GM19455 (cell line): Measurements from ENCODE around the gene AGPAT3.

Experiments
- ATAC-seq: cut with Tn5 transposase; IDR thresholded peaks from one replicate; pipeline ENCODE4 v1.9.1; 2021; ENCODE audit not compliant: unreplicated experiment

Gene AGPAT3

DNA sequence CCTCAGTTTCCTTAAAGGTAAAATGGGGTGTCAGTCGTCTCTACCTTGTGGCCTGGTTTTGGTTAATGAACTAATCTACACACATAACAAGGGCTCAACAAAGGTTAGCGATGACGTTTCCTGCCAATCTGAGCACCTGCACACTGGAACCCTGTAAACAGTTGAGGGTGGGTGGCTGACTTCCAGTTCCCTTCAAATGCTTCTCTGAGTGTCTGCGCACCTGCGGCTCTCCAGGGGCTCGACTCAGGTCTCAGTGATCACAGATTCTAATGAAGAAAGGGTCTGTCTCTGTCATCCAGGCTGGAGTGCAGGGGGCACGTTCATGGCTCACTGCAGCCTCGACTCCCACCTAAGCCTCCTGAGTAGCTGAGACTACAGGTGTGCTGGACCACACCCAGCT lies 3.3 kb upstream of the AGPAT3 start:
- no peak for ATAC-seq

DNA sequence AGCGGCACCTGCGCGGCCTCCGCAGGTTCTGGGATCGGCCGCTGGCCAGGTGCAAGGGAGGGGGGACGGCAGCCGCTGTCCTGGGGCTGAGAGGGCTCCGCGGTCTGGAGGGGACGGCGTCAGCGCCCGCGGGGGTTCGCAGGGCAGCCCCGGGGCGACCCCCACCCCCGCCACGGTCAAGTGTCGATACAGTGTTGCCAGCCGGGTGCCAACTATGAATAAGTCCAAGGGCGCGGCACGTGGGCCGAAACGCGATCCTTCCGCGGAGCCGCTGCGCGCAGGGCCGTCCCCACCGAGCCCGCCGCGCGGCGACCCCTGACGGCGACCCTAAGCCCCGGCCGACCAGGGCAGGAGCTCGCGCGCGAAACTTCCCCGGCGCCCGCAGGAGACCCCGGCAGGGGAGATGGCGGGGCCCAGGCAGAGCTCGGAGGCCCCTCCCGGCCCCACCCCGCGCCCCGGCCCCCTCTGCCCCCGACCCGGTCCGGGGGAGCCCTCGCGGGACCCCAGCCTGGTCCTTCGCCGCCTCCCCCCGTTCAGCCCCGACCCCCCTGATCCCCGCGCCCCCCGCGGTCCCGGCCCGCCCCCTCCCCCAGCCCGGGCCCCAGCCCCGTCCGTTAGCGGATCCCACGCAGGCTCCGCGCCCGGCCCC lies 586 bp upstream of the AGPAT3 start:
- ATAC-seq, result no peak

DNA sequence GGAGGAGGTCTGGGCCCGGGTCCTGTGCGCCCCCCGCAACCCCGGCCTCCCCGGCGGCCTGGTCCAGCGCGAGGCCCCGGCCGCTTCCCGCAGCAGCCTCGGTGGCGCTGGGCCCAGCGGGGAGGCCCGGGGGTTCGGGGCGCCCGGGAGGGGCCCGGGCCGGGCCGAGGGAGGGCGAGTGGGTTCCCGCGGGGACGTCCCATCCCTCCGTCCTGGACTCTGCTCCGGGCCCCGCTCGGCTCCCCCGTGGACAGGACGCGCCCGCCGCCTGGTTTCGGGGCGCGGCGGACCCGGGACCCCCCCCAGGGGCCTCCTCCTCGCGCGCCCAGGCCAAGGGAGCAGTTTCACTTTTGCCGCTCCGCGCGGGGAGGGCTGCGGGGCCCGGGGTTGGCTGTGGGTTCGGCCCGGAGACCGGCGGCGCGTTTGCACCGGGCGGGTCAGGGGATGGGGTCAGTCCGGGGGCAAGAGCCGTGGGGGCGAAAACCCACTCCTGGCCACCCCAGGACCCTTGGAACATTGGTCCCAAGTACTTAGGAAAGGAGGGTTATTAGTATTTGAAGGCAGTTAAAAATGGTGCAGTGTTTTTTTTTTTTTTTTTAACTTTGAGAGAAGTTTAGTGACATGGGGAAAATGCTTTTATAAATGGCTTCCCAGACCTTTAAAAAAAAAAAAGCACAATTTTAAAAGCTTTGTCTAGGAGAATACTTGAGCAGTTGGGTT lies 677 bp downstream of the AGPAT3 start:
- no peak for ATAC-seq

DNA sequence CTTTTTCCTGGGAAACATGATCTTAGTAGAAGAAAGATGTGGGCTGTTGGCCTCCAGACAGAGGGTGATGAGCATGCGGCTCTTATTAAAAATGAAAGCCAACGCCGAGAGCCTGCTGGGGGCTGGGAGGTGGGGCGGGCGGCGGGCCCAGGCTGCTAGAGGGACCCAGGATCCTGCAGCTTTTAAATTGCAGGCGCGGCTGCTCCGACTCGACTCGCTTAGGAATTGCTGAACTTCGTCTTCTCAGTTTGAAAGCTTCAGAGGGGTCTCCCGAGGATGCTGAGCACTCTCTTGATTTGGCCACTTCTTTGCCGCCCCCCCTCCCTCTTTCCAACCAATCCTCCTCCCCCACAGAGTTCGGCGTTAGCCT lies 1.2 kb downstream of the AGPAT3 start:
- ATAC-seq, result no peak

DNA sequence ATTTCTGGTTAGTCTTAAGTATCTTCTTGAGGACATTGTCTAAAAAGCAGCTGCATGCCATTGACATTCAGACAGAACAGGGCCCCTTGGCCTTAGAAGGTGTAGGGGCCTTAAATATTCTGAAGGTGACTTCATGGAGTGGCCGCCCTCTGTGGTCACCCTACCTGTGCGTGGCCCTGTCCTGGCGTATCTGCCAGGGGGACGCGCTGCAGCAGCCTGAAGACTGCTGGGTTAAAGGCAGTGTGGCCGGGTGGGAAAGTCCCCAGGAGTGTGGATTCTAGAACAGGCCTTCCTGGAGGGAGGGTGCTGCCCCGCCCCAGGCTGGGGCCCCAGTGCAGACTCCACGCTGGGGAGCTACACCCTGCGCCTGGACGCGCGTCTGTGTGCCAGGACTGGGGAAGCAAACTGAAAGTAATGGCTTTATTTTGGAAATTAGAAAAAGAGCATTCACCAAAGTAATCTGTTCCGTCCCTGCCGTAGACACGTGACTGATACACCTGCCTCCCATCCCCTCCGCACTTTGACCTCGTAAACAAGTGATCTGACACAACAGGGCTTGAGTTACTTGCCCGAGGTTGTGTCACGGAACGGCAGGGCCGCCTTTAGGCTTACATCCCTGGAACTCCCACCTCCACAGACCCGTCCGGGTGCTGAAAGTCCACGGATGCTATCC lies 1.8 kb downstream of the AGPAT3 start:
- ATAC-seq, result no peak

DNA sequence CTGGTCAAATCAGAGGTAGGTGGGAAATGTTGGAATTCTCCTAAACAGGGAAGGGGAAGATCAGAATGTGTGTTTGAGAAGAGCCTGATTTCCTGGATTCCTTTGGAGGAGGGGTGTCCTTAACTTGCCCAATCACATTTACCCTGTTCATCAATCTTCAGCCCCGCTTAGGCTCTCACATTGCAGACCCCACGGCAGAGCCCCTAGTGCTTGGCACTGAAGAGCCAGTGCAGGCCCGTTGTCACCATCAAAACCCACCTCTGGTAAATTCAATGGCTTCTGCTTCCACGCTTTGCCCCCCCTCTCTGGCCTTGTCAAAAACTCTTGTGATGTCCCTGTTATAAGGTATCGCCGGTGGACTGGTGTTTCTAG lies 2.3 kb downstream of the AGPAT3 start:
- ATAC-seq, result no peak

DNA sequence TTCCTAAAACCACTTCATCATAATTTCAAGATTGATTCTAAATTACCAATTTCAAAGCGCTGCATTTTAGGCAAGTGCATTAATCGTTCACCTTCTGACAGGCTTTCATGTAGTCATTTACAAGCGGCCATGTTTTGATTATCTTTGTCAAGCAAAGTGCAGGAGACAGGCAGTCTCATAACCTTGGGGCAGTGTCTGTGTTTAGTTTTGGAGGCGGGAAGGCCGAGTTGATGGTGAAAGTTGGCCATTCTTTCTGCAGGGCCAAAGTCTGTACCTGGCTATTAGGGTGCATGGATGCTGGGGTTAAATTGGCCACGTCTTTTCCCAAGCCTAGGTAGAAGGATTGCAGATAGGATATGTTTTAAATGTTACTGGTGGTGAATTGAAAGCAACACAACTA lies 2.9 kb downstream of the AGPAT3 start:
- no peak for ATAC-seq

DNA sequence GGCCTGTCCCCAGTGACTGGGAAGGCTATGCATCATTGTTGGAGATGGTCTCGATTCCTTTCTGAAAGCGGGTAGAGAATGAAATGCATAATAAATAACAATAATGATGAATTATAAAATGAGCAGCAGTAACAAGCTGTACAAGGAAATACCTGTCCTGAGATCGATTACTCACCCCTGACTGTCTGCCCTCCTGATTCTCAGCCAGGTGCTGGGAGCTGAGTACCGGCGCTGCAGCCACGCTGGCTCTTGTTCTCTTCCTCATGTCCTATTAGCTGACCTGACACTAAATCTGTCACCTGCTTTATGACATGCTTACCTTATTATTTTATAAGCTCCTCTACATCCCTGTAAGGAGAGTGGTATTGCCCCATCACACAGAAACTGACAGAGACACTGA lies 3.4 kb downstream of the AGPAT3 start:
- ATAC-seq, result no peak

DNA sequence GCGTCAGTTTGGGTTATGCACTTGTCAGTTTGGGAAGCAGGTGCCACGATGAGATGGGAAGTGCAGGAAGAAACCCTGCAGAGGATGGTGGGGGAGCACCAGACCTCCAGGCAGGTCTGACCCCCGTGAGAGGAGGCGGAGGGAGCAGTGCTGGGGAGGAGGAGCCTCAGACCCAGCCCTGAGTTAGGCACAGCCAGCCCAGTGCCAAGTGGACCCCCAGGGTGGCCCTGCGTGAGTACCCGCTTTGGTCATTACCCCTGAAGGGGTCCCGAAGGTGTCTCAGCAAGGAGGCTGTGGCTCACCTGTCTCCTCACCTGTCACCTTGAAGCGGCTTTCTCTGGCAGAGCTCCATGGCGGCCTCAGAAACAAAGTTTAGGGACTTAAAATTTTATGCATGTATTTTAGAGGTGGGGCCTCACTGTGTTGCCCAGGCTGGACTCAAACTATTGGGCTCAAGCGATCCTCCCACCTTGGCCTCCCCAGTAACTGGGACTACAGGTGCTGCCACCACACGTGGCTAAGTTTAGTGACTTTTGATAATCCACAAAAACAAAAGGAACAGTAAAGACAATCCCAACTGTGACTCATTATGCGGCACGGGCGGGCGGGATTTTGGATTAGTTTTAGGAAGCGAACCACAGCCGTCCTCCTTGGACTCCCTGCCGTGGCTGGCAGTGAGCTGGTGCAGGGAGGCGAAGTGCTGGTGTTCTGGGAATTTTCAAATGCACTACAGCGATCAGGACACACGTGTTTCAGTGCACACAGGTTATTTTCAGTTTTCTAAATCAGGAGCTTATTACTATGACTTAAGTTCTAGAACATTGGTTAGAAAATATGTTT lies 4.7 kb downstream of the AGPAT3 start:
- no peak for ATAC-seq

DNA sequence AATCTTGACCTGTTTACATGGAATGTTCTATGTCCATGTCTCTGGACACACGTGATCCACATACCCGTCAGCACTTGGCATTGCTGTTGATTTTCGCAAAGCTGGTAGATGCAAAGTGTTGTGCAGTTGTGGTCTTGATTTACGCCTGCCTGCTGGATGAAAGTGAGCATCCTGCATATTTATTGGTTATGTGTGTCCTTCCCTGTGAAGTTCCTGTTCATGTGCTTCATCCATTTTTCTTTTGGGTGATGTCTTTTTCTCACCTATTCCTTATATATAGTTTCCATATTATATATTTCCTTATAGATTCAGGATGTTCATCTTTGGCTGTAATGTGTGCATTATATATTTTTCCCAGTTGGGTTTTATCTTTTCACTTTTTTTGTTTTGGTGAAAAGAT lies 6.5 kb downstream of the AGPAT3 start:
- no peak for ATAC-seq

DNA sequence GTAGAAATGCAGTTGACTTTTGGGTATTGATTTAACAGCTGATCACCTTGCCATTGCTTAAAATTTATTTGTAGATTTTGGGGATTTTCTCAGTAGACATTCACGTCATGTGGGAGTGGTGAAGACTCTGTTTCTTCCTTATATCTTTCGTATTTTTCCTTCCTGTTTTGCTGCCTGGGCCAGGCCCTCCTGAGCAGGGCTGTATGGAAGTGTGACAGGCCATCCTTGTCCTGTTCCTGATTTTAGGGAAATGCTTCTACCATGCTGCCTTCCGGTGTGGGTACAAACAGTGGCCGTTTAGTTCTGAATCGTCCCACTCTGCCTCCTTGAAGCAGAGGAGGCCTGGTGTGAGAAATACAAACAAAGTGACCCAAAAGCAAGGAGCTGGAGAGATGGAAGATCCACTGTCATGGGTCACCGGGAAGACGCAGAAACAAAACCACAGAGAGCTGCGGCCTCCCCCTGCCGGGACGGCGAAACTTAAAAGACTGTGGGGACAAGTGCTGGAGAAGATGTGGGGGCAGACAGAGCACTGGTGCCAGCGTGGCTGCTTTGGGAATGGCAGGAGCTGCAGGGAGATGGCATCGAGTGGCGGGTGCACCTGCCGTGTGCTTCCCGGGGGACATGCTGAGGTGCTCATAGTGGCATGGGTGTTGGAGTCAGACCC lies 7.6 kb downstream of the AGPAT3 start:
- no peak for ATAC-seq

DNA sequence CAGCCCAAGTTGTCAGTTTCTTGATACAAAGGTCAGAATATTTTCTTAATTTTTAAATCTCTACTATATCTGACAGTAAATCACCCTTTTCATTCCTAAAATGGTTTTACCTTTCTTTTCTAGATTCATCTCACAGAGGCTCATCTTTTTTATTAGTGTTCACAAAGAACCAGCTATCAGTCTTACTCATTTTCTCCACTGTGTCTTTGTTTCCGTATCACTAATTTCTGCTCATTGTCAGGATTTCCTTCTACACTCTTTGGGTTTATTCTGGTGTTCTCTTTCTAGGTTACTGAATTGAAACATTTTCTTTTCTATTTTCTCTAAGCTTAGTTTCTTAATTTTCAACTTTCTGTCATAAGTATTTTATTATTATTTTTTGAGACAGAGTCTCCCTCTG lies 8.7 kb downstream of the AGPAT3 start:
- ATAC-seq, result no peak

DNA sequence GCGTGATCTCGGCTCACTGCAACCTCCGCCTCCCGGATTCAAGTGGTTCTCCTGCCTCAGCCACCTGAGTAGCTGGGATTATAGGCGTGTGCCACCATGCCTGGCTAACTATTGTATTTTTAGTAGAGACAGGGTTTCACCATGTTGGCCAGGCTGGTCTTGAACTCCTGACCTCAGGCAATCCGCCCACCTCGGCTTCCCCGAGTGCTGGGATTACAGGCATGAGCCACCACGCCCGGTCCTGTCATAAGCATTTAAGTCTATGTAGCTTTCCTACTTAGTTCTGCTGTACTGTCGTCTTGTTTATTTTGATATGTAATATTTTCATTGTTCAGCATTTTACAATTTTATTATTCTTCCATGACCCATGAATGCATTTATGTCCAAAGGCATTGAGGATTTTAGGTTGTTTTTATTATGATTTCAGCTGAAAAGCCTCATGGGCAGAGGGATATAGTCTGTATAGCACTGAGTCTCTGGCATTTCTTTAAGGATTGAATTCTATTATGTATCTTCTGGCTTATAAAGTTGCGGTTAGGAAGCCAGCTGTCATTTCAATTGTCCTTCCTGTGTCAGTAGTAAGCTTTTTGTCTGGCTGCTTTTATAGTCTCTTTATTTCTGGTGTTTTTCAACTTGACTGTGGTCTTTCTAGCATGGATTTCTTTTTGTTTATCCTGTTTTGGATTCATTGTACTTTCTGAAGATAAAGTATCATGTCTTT lies 9.2 kb downstream of the AGPAT3 start:
- ATAC-seq, result no peak

DNA sequence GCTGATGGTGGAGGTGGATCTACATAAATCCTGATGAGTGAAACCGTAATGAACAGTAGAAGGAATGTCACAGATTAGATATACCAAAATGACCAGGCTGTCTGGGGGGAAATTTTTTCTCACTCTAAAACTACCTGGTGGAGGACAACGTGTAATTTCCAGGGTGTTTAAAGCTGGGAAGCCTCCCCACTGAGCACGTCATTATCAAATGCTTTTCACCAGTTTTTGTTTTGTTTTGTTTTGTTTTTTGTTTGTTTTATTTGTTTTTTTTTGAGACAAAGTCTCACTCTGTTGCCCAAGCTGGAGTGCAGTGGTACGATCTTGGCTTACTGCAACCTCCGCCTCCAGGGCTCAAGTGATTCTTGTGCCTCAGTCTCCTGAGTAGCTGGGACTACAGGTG lies 11.6 kb downstream of the AGPAT3 start:
- no peak for ATAC-seq

DNA sequence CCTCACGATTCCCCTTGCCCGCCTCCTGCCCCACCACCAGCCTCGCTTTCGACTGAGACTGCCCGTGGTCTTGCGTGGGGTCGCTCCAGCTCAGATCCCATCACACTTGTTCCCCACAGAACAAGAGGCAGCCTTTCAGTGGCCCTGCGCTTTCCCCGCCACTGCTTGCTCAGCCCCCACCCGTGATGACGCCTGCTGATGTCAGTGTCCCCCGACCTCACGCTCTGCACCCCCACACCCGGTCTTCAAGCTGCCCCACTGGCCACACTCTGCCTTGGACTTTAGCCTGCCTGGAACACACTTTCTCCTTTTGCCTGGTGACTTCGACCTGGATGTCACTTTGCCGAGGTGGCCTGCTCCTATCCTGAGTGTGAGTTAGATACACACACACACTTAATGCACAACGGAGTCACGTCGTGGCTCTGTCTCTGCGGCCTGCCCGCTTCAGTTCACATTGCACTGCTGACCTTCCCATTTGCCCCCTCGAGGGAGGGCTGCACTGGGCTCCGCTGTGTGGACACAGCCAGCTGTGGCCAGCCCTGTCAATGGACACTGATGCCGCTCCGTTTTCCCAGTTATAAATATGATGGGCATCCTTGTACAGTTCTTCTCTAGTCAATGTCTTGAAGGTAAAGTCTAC lies 13.0 kb downstream of the AGPAT3 start:
- ATAC-seq, result no peak

DNA sequence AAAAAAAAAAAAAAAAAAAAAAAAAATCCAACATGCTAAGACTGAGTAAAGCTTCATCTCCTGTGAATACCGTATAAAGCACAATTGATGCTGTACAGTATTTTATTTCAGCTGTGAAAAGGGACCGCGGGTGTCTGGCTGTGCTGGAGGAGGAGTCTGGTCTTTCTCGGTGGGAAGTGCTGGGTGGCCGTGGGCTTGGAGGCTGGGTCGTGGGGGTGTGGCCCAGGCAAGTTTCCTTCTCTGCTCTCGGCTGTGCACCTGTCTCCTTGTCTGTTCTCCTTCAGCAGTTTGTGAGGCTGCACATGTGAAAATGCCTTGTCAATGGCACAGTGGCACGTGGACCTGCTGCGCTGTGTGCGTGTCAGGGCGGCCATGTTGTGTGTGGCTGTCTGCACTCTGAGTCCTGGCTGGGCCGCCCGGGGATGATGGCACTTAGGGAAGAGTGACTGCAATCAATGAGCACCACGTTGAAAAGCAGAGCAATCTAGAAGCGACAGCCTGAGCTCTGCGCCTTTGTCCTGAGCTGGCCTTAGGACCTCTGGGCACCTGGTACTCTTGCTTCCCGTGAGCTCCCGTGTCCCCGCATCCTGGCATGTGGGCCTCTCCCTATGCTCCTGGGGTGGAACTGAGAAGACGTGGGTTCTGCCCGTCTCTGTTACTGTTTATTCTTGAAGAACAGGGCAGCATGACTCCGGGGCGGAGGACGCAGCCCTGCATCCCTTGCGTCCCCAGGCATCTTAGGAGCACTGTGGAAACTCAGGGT lies 14.5 kb downstream of the AGPAT3 start:
- ATAC-seq, result no peak

DNA sequence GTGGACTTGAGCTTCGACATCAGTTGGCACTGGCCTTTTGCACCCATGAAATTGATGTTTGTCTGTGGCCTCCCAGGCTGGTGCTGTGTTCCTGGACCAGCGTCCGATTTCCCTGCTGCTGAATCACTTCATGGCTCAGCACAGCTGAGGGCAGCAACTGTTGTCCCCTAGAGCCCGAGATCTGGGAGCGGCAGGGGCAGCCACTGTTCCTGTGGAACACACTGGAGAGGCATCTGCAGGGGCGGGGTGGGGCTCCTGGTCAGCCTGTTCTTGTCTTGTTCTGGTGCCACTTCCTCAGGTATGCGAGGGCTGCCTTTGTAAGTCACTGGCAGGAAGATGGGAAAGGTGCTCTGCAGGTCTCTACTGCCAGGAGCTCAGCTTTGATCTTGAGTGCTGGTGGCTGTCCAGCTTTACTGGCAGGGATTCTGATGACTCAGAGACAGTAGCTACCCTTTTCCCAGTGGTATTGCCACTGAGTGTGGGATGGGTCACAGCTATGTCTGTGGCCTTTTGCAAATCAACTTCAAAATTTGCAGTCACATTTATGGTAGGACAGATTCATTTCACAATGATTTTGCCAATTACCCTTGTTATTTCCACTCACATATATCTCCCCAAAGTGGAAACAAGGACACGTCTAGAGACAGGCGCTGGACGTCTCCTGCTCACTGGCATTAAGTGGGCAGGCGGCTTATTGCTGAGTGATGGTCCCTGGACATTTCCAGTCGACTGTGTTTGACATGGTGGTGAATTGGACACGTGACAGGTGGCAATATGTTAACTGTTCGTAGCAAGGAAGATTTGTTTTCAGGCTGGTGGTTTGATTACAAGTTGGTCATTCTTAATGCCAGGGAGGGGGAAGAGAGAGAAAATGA lies 15.3 kb downstream of the AGPAT3 start:
- no peak for ATAC-seq

DNA sequence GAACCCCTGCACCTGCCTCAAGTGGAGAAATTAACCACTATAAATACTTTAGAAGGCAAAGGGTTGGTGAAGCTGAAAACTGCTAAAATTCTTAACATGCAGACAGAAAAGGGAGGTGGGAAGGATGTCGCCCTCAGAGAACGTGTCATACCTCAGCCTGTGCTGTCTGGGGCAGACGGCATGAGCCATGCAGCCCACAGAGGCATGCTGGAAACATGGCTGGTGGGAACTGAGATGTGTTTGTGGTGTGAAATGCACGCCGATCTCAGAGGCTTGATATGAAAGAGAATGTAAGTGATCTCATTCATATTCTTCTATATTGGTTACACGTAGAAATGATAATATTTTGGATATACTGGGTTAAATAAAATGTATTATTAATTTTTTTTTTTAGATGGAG lies 16.3 kb downstream of the AGPAT3 start:
- ATAC-seq, result no peak
